ENCODE results near the gene TULP1.

TULP1 gene

DNA sequence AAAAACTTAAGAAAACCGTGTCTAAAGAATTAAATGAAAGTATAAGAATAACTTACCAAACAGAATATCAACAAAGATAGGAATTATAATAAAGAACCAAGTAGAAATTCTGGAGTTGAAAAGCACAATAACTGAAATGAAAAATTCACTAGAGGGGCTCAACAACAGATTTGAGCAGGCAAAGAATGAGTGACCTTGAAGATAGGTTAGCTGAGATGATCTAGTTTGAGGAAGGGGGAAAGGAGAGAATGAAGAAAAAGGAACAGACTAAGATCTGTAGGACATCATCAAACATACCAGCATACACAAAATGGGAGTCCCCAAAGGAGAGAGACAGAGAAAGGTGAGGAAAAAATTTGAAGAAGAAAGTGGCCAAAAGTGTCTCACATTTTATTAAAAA lies 37.7 kb upstream of the TULP1 start:
- H3K18ac ChIP-seq (ENCODE audit: low read length), result no peak overlapping the region
- H2BK12ac ChIP-seq (ENCODE audit: low read length), result no peak overlapping the region
- no CpG with 5 or more reads among the region's 1 CpG for WGBS (ENCODE audit: extremely low coverage, insufficient coverage, insufficient read length)

GRCh38 chr6:35547676-35548075 lies 35.0 kb upstream of the TULP1 start:
- H3K14ac ChIP-seq (ENCODE audit: low read length), result no peak overlapping the region
- no peak overlapping the region for H2AK5ac ChIP-seq (ENCODE audit: low read length)
- no peak overlapping the region for H2BK120ac ChIP-seq (ENCODE audit: insufficient read depth, low read length, poor library complexity)
- no peak overlapping the region for H2AFZ ChIP-seq (ENCODE audit: insufficient read depth, low read length, poor library complexity)
- no peak overlapping the region for H4K91ac ChIP-seq (ENCODE audit: low read depth, low read length)
- no peak overlapping the region for H2BK12ac ChIP-seq (ENCODE audit: low read length)
- no peaks in the 10 kb centered on the region for H3K27me3 ChIP-seq (ENCODE audit: insufficient read depth, low read length)
- H3K4me2 ChIP-seq (ENCODE audit: low read length), result no peak overlapping the region
- no peaks in the 10 kb centered on the region for H3K9me3 ChIP-seq (ENCODE audit: insufficient read depth, low read depth, low read length)
- DNase-seq, result peak in 1 of 2 donors; percentile 69
- WGBS (ENCODE audit: extremely low coverage, insufficient coverage, insufficient read length), result no CpG with 5 or more reads among the region's 6 CpGs
- no peak overlapping the region for H4K8ac ChIP-seq (ENCODE audit: low read depth, low read length)
- no peak overlapping the region for H4K12ac ChIP-seq (ENCODE audit: low read depth, low read length)
- peaks cover 3 to 4% of the 10 kb centered on the region in 2 experiments for H3K4me1 ChIP-seq (ENCODE audit: control insufficient read depth in 1 of 2, insufficient read depth in 2 of 2, low read length in 2 of 2)
- no peaks in the 10 kb centered on the region for H3K79me2 ChIP-seq (ENCODE audit: control insufficient read depth, insufficient read depth, low read length, poor library complexity)
- no peak overlapping the region for H2BK5ac ChIP-seq (ENCODE audit: low read depth, low read length, poor library complexity)
- no peak overlapping the region for H3K4me3 ChIP-seq (ENCODE audit: low read depth, low read length)
- H3K4ac ChIP-seq (ENCODE audit: low read depth, low read length), result no peak overlapping the region
- H3K36me3 ChIP-seq (ENCODE audit: control insufficient read depth in 1 of 2, insufficient read depth in 2 of 2, low read length in 2 of 2), result no peaks in the 10 kb centered on the region
- no peak overlapping the region for H3K18ac ChIP-seq (ENCODE audit: low read length)
- no peak overlapping the region for H3K27ac ChIP-seq (ENCODE audit: low read depth, low read length)
- H3K9ac ChIP-seq (ENCODE audit: low read length), result no peak overlapping the region
- H3K23ac ChIP-seq (ENCODE audit: low read length), result no peak overlapping the region
- H3K79me1 ChIP-seq (ENCODE audit: low read length), result peaks cover 2% of the 10 kb centered on the region

More for the DNA sequence above, 37.7 kb upstream of the TULP1 start:
- DNase-seq, result no peak
- Histone ChIP-seq H3K14ac (ENCODE audit: low read length) (no peak overlapping the region), H3K9me3 (ENCODE audit: insufficient read depth, low read depth, low read length) (no peaks in the 10 kb centered on the region), H4K91ac (ENCODE audit: low read depth, low read length) (no peak overlapping the region), H2BK5ac (ENCODE audit: low read depth, low read length, poor library complexity) (no peak overlapping the region), H3K79me2 (ENCODE audit: control insufficient read depth, insufficient read depth, low read length, poor library complexity) (no peaks in the 10 kb centered on the region), H3K4me1 (ENCODE audit: control insufficient read depth in 1 of 2, insufficient read depth in 2 of 2, low read length in 2 of 2) (no peaks in the 10 kb centered on the region), H3K27me3 (ENCODE audit: insufficient read depth, low read length) (no peaks in the 10 kb centered on the region), H3K27ac (ENCODE audit: low read depth, low read length) (no peak overlapping the region), H4K8ac (ENCODE audit: low read depth, low read length) (no peak overlapping the region), H3K79me1 (ENCODE audit: low read length) (peaks cover 2% of the 10 kb centered on the region), H2AK5ac (ENCODE audit: low read length) (no peak overlapping the region), H3K36me3 (ENCODE audit: control insufficient read depth in 1 of 2, insufficient read depth in 2 of 2, low read length in 2 of 2) (no peaks in the 10 kb centered on the region), H3K9ac (ENCODE audit: low read length) (no peak overlapping the region), H2AFZ (ENCODE audit: insufficient read depth, low read length, poor library complexity) (no peak overlapping the region), H3K4me2 (ENCODE audit: low read length) (no peak overlapping the region), H2BK120ac (ENCODE audit: insufficient read depth, low read length, poor library complexity) (no peak overlapping the region), H3K4me3 (ENCODE audit: low read depth, low read length) (no peak overlapping the region), H4K12ac (ENCODE audit: low read depth, low read length) (no peak overlapping the region), H3K4ac (ENCODE audit: low read depth, low read length) (no peak overlapping the region), H3K23ac (ENCODE audit: low read length) (no peak overlapping the region)

DNA sequence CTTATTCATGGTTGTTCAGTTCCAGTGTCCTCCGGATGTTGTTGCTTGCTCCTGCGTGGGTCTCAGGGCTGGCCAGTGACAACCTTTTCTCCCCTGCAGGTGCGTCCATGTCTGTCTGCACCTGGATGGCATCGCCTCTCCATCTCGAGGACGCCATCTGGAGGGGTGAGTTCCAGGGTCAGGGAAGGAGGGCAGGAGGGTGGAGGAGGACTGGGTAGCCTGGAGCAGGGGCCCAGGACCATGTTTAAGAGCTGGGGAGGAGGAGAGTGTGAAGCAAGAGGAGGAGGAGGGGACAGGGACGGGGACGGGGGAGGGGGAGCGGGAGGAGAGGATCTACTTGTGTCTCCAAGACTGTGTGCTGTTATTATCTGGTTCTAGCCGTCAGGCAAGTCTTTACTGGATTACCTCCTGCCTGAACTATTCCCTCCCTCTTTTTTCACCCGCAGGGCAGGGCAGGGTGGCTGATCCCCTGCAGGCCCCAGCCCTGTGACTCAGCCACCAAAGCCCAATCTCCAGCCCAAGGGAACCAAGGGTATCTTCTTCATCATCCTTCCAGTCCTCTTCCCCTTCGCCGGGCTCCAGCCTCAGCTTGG lies 32.2 kb upstream of the TULP1 start:
- Histone ChIP-seq H3K18ac (ENCODE audit: low read length) (no peak overlapping the region), H3K79me2 (ENCODE audit: control insufficient read depth, insufficient read depth, low read length, poor library complexity) (no peaks in the 10 kb centered on the region), H2AFZ (ENCODE audit: insufficient read depth, low read length, poor library complexity) (no peak overlapping the region), H3K9ac (ENCODE audit: low read length) (no peak overlapping the region), H3K4me3 (ENCODE audit: low read depth, low read length) (no peak overlapping the region), H4K8ac (ENCODE audit: low read depth, low read length) (peak overlapping the region; percentile 0), H4K12ac (ENCODE audit: low read depth, low read length) (no peak overlapping the region), H3K27ac (ENCODE audit: low read depth, low read length) (peak overlapping the region; percentile 50), H2AK5ac (ENCODE audit: low read length) (no peak overlapping the region), H3K4me1 (ENCODE audit: control insufficient read depth in 1 of 2, insufficient read depth in 2 of 2, low read length in 2 of 2) (peaks cover 3 to 4% of the 10 kb centered on the region in 2 experiments), H2BK12ac (ENCODE audit: low read length) (no peak overlapping the region), H3K4ac (ENCODE audit: low read depth, low read length) (no peak overlapping the region), H3K14ac (ENCODE audit: low read length) (no peak overlapping the region), H3K36me3 (ENCODE audit: control insufficient read depth in 1 of 2, insufficient read depth in 2 of 2, low read length in 2 of 2) (no peaks in the 10 kb centered on the region), H3K27me3 (ENCODE audit: insufficient read depth, low read length) (no peaks in the 10 kb centered on the region), H2BK120ac (ENCODE audit: insufficient read depth, low read length, poor library complexity) (peak overlapping the region; percentile 3), H3K9me3 (ENCODE audit: insufficient read depth, low read depth, low read length) (no peaks in the 10 kb centered on the region), H2BK5ac (ENCODE audit: low read depth, low read length, poor library complexity) (no peak overlapping the region), H3K79me1 (ENCODE audit: low read length) (peaks cover 2% of the 10 kb centered on the region), H3K4me2 (ENCODE audit: low read length) (peak overlapping the region; percentile 4), H4K91ac (ENCODE audit: low read depth, low read length) (no peak overlapping the region), H3K23ac (ENCODE audit: low read length) (no peak overlapping the region)
- DNase-seq, result peak; percentile 94 to 97
- WGBS (ENCODE audit: extremely low coverage, insufficient coverage, insufficient read length), result no CpG with 5 or more reads among the region's 13 CpGs

DNA sequence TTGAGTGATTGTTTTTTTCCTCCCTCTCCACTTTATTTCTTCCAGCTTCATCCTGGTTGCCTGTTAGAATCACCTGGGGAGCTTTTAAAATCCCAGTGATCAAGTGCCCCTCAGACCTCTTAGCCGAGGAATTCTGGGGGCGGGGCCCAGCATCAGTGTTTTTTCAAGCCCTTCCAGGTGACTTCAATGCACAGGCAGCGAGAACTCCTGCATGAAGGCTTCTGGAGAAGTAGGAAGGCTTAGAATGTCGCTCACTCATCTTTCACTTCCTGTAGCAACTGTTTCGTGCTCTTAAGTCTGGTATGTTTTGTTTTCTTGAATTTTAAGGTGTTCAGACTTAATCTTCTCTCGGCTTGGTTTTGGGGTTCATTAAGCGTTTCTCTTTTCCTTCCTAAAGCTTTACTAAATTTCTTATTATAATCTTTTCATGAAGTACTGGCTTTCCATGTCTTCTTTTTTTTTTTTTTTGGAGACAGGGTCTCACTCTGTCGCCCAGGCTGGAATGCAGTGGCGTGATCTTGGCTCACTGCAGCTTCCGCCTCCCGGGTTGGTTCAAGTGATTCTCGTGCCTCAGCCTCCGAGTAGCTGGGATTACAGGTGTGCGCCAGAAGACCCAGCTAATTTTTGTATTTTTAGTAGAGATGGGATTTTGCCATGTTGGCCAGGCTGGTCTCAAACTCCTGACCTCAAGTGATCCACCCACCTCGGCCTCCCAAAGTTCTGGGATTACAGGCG lies 30.9 kb upstream of the TULP1 start:
- Histone ChIP-seq H3K4me2 (ENCODE audit: low read length) (no peak overlapping the region), H3K27me3 (ENCODE audit: insufficient read depth, low read length) (no peaks in the 10 kb centered on the region), H2AK5ac (ENCODE audit: low read length) (no peak overlapping the region), H3K18ac (ENCODE audit: low read length) (no peak overlapping the region), H4K8ac (ENCODE audit: low read depth, low read length) (no peak overlapping the region), H3K79me1 (ENCODE audit: low read length) (peaks cover 2% of the 10 kb centered on the region), H4K12ac (ENCODE audit: low read depth, low read length) (no peak overlapping the region), H3K27ac (ENCODE audit: low read depth, low read length) (no peak overlapping the region), H3K23ac (ENCODE audit: low read length) (no peak overlapping the region), H3K9ac (ENCODE audit: low read length) (no peak overlapping the region), H4K91ac (ENCODE audit: low read depth, low read length) (no peak overlapping the region), H3K14ac (ENCODE audit: low read length) (no peak overlapping the region), H2BK12ac (ENCODE audit: low read length) (no peak overlapping the region), H3K4me1 (ENCODE audit: control insufficient read depth in 1 of 2, insufficient read depth in 2 of 2, low read length in 2 of 2) (peaks cover 3 to 4% of the 10 kb centered on the region in 2 experiments), H2AFZ (ENCODE audit: insufficient read depth, low read length, poor library complexity) (no peak overlapping the region), H3K9me3 (ENCODE audit: insufficient read depth, low read depth, low read length) (no peaks in the 10 kb centered on the region), H3K36me3 (ENCODE audit: control insufficient read depth in 1 of 2, insufficient read depth in 2 of 2, low read length in 2 of 2) (no peaks in the 10 kb centered on the region), H2BK5ac (ENCODE audit: low read depth, low read length, poor library complexity) (no peak overlapping the region), H3K4me3 (ENCODE audit: low read depth, low read length) (no peak overlapping the region), H2BK120ac (ENCODE audit: insufficient read depth, low read length, poor library complexity) (no peak overlapping the region), H3K4ac (ENCODE audit: low read depth, low read length) (no peak overlapping the region), H3K79me2 (ENCODE audit: control insufficient read depth, insufficient read depth, low read length, poor library complexity) (no peaks in the 10 kb centered on the region)
- WGBS (ENCODE audit: extremely low coverage, insufficient coverage, insufficient read length), result no CpG with 5 or more reads among the region's 16 CpGs
- DNase-seq, result no peak
